ENCODE data around the gene PKP1.

Gene PKP1

DNA sequence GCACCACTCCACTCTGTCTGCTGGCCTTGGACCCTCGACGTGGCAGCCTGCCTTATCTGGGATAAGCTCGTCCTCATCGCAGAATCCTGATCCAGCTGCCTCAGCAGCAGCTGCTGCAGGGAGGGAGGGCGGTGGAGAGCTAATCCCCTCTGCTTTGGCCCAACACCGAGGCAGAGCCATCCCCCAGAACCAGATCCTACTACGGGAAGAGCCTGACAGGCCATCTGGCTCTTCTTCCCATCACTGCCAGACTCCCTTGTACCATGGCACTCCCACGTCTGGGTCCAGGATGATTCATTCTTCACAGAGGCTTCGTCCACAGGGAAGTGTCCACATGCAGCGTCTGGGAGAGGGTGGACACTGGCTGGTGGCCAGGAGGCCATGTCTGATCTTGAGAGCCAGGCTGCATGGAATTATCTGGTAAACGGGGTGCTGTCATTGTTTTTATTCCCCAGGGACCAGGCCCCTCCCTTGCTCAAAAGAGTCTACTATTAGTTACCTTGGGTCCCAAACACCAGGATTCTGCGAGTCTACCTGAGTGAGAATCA, 14.6 kb upstream of the PKP1 start:
- Mint-ChIP-seq H3K27me3 (peaks cover 36% of the 10 kb centered on the region), H3K27ac (no peak overlapping the region), H3K9me3 (no peaks in the 10 kb centered on the region), H3K4me1 (no peaks in the 10 kb centered on the region), H3K4me3 (no peak overlapping the region)
- no peak for ATAC-seq
- DNase-seq, result no peak

DNA sequence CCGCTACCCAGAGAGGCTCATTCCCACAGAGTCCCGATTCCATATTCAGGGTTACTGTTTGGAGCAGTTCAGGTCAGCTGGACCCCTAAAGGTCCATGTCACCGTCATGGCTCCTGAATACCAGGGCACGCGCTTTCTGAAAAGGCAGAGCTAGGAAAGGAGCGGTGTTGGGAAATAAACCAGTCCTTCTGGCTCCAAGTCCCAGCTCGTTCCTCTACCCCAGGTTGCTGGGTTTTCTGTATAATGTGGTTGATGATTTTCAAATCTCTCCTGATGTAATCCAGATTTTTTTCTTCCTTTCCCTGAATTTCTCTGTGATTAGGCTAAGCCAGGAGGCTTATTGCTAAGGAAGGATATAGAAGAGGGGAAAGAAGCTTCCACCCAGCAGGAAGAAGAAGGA, 14.0 kb upstream of the PKP1 start:
- peaks cover 36% of the 10 kb centered on the region for H3K27me3 Mint-ChIP-seq
- no peaks in the 10 kb centered on the region for H3K9me3 Mint-ChIP-seq
- H3K4me1 Mint-ChIP-seq, result no peaks in the 10 kb centered on the region
- ATAC-seq (no peak), DNase-seq (no peak)
- no peak overlapping the region for H3K27ac Mint-ChIP-seq
- no peak overlapping the region for H3K4me3 Mint-ChIP-seq

DNA sequence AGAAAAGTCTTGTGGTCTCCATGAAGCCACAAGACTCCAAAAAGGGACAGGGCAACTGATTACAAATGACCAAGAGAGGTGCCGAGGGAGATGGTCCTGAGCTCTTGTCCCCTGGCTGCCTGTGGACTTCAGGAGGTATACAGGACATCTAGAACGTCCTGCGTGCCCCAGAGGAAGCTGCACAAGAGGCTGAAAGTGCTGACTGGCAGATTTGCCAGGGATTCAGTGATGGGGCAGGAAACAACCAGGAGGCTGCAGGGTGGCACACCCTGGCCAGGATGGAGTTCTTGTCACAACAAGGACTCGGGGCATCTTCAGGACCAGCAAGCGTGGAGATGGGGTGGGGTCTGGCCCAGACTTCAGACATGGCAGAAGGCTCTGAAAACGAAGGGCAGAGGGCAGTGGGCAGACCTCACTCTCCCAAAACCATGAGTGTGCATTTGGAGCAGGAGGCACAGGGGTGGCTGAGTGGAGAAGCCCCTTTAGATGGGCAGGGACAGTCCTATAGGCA, 13.4 kb upstream of the PKP1 start:
- H3K27me3 Mint-ChIP-seq, result peaks cover 36% of the 10 kb centered on the region
- no peaks in the 10 kb centered on the region for H3K9me3 Mint-ChIP-seq
- no peak overlapping the region for H3K27ac Mint-ChIP-seq
- H3K4me1 Mint-ChIP-seq, result no peaks in the 10 kb centered on the region
- ATAC-seq, result no peak
- DNase-seq, result no peak
- H3K4me3 Mint-ChIP-seq, result no peak overlapping the region

DNA sequence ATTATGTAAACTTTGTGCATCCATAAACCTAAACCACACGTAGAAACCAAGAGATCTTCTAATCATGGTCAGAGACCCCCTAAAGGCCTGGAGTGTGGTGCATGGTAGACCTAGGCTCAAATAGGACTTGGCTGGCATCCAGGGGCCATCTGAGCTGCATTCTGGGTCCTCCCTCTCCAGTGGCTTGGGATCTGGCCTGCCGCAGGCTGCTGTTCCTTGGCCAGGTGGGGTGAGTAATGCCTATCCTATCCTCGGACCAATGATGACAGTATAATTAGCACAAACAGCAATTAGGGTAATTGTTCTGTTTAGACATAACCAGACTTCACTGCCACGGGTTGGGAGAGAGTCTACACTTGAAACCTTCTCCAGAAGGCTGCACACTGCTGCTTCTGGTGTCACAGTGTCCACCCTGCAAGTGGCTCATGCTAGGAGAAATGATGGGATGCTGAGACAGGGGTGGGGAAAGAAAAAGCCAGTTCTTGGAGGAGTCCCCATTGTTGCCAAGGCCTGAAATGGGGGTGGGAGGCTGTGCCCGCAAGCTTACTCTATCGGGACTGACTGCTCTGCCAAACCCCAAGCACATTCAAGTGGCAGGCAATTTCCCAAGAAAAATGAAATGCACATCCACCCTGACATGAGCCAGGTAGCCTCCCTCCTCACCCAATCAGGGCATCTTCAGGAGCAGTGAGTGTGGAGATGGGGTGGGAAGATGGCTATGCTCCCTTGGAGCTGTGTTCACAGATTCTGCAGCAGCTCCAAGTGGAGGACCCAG, 12.5 kb upstream of the PKP1 start:
- H3K27me3 Mint-ChIP-seq, result peaks cover 36% of the 10 kb centered on the region
- no peaks in the 10 kb centered on the region for H3K4me1 Mint-ChIP-seq
- no peak for DNase-seq
- no peak overlapping the region for H3K4me3 Mint-ChIP-seq
- no peaks in the 10 kb centered on the region for H3K9me3 Mint-ChIP-seq
- ATAC-seq, result no peak
- H3K27ac Mint-ChIP-seq, result peak overlapping the region in 1 of 2 donors; percentile 27

DNA sequence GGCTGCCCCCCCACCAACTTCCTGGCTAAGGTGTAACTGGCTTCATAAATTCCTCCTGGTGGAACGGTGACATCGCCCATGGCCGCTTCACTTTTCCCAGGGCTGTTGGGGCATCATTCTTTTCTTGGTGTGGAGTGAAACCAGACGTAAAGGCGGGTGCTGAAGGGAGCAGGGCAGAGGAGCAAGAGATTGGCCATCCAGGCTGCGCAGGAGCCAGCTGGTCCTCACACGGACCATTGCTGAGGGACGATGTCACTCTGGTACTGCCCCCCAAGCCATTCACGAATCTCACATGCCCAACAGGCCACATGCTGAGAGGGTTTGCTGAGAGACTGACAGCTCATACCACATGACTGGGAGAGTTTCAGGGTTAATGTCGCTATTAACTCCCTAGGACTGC, 10.5 kb upstream of the PKP1 start:
- H3K27me3 Mint-ChIP-seq, result peaks cover 26% of the 10 kb centered on the region
- ATAC-seq (no peak), DNase-seq (no peak)
- H3K4me1 Mint-ChIP-seq, result no peaks in the 10 kb centered on the region
- no peak overlapping the region for H3K27ac Mint-ChIP-seq
- no peak overlapping the region for H3K4me3 Mint-ChIP-seq
- no peaks in the 10 kb centered on the region for H3K9me3 Mint-ChIP-seq

DNA sequence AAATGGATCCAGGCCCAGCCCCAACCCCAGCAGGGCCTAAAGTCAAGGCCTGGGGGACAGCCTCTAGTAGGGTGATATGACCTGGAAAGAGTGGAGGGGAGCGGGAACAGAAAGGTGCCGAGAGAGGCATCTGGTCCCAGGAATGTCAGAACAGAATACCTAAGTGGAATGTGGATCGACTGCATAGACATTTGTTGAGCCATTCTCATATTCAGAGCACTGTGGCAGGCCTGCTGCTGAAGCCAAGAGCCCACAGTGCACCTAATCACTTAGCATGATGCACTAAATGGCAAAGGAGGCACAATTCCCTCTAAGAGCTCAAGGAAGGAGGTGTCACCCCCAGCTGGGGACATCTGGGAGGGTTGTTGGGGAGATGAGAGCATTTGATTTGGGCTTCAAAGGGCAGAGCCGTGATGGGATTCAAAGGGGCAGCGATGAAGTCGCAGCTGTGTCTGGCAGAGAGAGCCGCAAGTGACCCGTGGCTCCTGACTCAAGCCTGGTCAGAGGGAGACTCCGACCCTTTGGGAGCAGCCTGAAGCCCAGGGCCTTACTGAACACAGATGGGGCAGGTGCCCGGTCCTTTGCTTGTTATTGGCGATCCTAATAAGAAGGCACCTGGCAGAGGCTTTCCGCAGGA, 8.6 kb upstream of the PKP1 start:
- Mint-ChIP-seq H3K4me1 (no peaks in the 10 kb centered on the region), H3K9me3 (no peaks in the 10 kb centered on the region), H3K4me3 (no peak overlapping the region), H3K27ac (no peak overlapping the region), H3K27me3 (peaks cover 25% of the 10 kb centered on the region)
- ATAC-seq (no peak), DNase-seq (no peak)

DNA sequence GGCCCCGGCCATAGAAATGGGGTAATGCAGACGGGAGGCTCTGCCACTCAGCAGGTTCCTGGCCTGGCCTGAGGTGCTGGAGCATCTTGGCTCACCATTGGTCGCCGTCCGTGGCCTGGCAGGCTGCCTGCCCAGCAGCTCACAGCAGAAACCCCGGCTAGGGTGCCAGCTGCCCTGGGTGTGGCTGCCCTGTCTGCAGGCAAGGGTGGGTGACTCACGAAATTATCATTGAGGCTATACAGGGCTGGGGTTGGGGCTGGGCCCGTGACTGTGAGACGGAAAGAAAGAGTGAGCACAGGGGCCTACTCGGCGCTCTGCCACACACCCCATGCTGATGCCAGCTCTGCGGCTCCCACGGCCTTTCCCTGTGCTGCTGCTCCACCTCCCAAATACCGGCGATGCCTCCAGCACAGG, 8.0 kb upstream of the PKP1 start:
- Mint-ChIP-seq H3K27me3 (peaks cover 24% of the 10 kb centered on the region), H3K9me3 (no peaks in the 10 kb centered on the region), H3K4me1 (no peaks in the 10 kb centered on the region), H3K4me3 (no peak overlapping the region), H3K27ac (no peak overlapping the region)
- DNase-seq, result no peak
- ATAC-seq, result no peak

DNA sequence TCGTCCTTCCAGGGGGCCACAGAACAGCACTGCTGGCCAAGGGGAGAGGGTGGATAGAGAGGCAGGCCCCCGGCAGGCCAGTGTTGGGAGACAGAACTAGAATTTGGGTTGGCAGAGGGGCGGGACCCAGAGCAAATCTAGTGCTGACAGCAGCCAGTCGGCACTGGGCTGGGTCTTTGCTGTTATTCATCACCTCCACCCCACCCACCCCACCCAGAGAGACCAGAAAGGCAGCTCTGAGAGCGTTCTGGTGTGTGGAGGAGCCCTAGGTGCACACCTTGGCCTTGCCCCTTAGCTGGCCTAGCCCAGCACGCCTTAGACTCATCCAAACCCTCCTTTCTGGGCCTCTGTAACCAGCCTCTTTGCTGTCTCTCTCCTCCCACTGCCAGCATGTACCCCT, 6.4 kb upstream of the PKP1 start:
- Mint-ChIP-seq H3K27ac (peak overlapping the region in 1 of 2 donors; percentile 43), H3K4me1 (no peaks in the 10 kb centered on the region), H3K4me3 (no peak overlapping the region), H3K9me3 (no peaks in the 10 kb centered on the region), H3K27me3 (peaks cover 39% of the 10 kb centered on the region)
- DNase-seq (no peak), ATAC-seq (peak; percentile 23)

DNA sequence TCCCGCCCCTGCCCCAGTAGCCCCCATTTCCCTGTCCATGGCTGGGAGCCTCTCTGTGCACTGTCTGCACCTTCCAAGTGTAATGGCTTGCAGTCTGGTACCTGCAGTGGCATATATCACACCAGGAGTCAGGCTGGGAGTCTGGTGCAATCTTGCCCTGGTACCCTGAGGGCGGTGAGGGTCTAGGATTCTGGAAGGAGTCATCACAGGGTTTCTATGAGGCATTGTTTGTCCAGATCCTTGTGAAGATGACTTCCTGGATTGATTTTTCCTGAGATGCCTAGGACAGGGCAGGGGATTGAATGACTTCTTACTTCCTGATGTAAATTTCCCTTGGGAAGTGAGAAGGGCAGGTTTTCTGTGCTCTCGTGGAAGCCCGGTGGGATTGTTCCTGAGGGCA, 5.9 kb upstream of the PKP1 start:
- peaks cover 44% of the 10 kb centered on the region for H3K27me3 Mint-ChIP-seq

DNA sequence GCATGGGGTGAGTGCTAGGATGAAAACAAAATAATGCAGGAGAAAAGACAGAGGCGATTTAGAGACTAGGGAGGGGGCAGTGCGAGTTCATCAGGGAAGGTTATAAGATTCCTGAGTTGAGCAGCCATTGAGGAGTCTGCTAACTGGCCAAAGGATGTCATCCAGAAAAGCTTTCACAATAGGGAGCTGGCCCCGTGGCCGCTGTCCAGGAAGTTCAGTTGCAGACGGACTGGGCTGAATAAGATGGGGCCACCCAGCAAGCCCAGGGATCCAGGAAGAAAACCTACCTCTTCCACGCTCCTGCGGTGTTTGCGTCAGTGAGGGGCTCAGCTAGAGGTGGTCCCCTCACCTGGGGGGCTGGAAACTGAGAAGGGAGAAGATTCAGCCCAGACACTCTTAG, 4.0 kb upstream of the PKP1 start:
- DNase-seq (no peak), ATAC-seq (no peak)
- H3K4me1 Mint-ChIP-seq, result peaks cover 10% of the 10 kb centered on the region
- no peak overlapping the region for H3K27ac Mint-ChIP-seq
- no peak overlapping the region for H3K4me3 Mint-ChIP-seq
- peaks cover 63% of the 10 kb centered on the region for H3K27me3 Mint-ChIP-seq
- no peaks in the 10 kb centered on the region for H3K9me3 Mint-ChIP-seq

More for the DNA sequence above, 5.9 kb upstream of the PKP1 start:
- Mint-ChIP-seq H3K4me3 (no peak overlapping the region), H3K9me3 (no peaks in the 10 kb centered on the region), H3K27ac (no peak overlapping the region), H3K4me1 (no peaks in the 10 kb centered on the region)
- DNase-seq (no peak), ATAC-seq (no peak)

DNA sequence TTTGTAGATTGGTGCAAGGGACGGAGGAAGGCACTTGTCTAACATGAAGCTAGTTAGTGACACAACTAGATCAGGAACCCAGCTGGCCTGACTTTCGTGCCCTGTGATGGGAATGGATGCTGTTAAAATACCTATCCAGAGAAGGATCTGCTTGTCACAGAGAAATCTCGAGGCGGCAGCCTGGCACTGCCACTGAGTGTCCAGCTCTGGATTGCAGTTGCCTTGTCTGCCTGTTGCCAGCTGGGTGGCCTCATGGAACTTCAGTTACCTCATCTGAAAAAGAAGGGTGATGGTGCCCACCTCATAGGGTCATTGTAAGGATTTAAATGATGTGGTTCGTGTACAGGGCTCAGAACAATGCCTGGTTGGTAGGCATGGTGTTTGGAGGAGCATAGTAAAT, 2.4 kb upstream of the PKP1 start:
- Mint-ChIP-seq H3K27ac (no peak overlapping the region), H3K4me1 (peaks cover 10% of the 10 kb centered on the region), H3K27me3 (peaks cover 79% of the 10 kb centered on the region), H3K4me3 (no peak overlapping the region), H3K9me3 (no peaks in the 10 kb centered on the region)
- ATAC-seq (no peak), DNase-seq (no peak)

DNA sequence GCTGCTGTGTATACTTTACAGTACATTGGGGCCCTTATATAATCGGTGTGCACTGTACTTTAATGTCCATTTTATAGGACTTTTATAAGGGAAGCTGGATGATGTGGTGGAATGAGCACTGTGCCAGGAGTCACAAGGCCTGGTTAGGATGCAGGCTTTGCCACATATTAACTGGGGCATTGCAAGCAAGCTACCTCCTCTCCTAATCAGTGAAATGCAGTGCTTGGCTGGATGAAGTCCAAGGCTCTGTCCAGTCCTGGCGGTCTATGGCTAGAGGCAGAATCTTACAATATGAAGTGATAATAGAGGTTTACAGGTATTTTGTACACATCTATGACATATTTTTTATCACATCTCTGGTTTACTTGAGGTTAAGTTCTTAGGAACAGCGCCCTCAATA, 1.7 kb upstream of the PKP1 start:
- Mint-ChIP-seq H3K27me3 (peaks cover 86% of the 10 kb centered on the region), H3K27ac (no peak overlapping the region), H3K4me3 (no peak overlapping the region), H3K4me1 (peaks cover 10% of the 10 kb centered on the region), H3K9me3 (no peaks in the 10 kb centered on the region)
- no peak for DNase-seq
- no peak for ATAC-seq

DNA sequence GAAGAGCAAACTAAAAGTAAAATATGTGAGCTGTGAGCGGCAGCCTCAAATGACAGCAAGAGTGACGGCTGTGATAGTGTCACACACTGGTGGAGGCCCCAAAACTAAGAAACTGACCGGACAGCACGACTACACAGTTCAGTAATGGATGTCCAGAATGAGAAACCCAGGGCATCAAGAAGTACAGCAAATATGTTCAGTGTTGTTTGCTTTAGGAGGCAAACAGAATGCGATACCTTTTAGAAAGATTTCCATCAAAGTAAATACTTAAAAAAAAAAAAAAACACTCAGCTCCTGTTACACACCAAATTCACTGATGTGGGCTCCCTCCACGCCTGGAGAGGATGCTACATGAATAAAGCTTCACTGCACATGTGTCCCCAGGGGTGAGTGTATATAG, 1.1 kb upstream of the PKP1 start:
- DNase-seq, result no peak
- Mint-ChIP-seq H3K4me3 (no peak overlapping the region), H3K4me1 (peaks cover 10% of the 10 kb centered on the region), H3K27me3 (peaks cover 92% of the 10 kb centered on the region), H3K27ac (no peak overlapping the region), H3K9me3 (no peaks in the 10 kb centered on the region)
- ATAC-seq, result no peak

DNA sequence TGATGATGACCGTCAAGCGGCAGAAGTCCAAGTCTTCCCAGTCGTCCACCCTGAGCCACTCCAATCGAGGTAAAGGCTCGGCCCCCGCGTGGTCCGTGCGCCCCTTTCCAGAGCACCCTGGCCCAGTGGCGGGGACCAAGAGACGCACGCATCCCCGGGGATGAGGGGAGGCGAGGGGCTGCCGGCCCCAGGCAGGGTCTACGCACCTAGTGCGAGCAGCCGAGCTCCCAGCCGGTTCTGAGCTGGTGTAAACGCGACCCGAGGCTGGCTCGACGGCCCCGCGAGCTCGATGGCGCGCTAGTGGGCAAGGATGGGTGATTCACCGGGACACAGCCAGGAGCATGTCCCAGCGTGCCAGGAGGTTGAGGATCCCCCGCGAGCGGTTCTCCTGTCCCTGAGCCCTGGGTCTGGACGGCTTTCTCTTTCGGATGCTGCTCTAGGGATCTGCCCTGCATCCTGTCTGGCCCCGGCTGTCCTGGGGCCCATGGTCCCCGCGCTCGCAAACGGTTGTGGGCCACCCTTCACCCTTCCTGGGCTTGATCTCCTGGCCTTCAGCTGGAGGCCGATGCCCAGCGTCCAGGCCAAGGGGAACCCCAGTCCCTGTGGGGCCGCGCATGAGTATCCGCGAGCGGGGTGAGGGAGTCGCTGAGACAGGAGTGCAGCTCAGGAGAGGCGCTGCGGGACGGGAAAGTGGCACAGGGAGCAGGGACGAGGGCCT, 689 bp downstream of the PKP1 start:
- no peak for DNase-seq
- peaks cover 82% of the 10 kb centered on the region for H3K27me3 Mint-ChIP-seq
- peak overlapping the region in 1 of 2 donors; percentile 39 for H3K27ac Mint-ChIP-seq
- peak overlapping the region in 1 of 2 donors; percentile 56 for H3K4me3 Mint-ChIP-seq
- H3K4me1 Mint-ChIP-seq, result peaks cover 10% of the 10 kb centered on the region
- peak; percentile 35 for ATAC-seq
- H3K9me3 Mint-ChIP-seq, result no peaks in the 10 kb centered on the region

- no peaks in the 10 kb centered on the region for H3K9me3 Mint-ChIP-seq
- DNase-seq, result no peak
- H3K4me1 Mint-ChIP-seq, result peaks cover 10% of the 10 kb centered on the region
- peaks cover 75% of the 10 kb centered on the region for H3K27me3 Mint-ChIP-seq
- H3K4me3 Mint-ChIP-seq, result no peak overlapping the region
- H3K27ac Mint-ChIP-seq, result no peak overlapping the region
- no peak for ATAC-seq
These were observed 1.3 kb downstream of the PKP1 start for GRCh38 chr1:201284636-201285035.

- H3K4me1 Mint-ChIP-seq, result peaks cover 10% of the 10 kb centered on the region
- DNase-seq, result no peak
- H3K27ac Mint-ChIP-seq, result no peak overlapping the region
- H3K4me3 Mint-ChIP-seq, result no peak overlapping the region
- H3K9me3 Mint-ChIP-seq, result no peaks in the 10 kb centered on the region
- H3K27me3 Mint-ChIP-seq, result peaks cover 65% of the 10 kb centered on the region
- no peak for ATAC-seq
These were observed 2.5 kb downstream of the PKP1 start for GRCh38 chr1:201285846-201286245.
